Measurements from ENCODE around the gene DAGLB.
A peak's percentile ranks its signal among the peaks of the same experiment; 100 is the strongest.
"Not testable (repeated sequence)": the region's sequence is repeated elsewhere in the genome, so short reads cannot be mapped to it uniquely, and the experiment has no call there.

Gene DAGLB

DNA sequence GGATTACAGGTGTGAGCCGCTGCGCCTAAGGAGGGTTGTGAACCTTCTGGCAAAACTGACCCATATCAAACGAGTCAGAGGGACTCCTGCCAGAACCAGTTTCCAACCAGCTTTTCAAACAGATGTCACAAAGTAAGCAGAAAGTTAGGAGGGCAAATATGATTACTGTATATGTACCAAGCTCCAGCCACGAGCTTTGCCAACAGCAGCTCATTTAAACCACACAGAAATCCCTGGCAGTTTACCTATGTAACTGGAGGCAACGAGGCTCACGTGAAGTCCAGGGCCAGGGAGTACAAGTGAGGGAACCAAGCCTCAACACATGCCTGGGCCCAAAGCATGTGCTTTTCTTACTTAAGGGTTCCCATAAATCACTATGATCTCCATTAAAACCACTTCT lies 12.5 kb upstream of the DAGLB start:
- no peak for DNase-seq

DNA sequence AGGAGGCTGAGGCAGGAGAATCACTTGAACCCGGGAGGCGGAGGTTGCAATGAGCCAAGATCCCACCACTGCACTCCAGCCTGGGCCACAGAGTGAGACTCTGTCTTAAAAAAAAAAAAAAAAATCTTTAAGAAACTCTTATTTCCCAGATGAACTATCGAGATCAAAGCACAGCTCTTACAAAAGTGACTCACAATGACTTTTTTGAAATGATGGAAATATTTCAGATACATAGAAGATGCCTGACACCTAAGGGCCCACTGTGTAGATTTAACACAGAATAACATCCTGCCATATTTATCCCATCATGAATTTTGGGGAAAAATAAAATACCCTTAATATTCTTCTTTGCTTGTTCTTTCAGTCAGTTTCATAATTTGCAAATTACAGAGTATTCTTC lies 10.9 kb upstream of the DAGLB start:
- DNase-seq, result not testable (repeated sequence)

DNA sequence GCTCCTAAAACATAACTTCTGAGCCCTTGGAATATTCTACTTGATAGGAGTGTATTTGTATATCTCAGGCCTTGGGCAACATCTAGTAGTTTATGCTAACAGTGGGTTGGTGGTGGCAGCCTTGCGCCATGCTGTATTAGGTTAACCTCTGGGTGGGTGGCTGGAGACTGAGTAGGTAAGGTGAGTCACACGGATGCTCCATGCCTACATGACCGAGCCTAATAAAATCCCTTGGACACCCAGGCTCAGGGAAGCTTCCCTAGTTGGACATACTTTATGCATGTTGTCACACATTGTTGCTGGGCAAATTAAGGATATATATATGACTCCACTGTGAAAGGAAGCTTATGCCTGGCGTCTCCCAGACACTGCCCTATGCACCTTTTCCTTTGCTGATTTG lies 6.0 kb upstream of the DAGLB start:
- no peak for DNase-seq

DNA sequence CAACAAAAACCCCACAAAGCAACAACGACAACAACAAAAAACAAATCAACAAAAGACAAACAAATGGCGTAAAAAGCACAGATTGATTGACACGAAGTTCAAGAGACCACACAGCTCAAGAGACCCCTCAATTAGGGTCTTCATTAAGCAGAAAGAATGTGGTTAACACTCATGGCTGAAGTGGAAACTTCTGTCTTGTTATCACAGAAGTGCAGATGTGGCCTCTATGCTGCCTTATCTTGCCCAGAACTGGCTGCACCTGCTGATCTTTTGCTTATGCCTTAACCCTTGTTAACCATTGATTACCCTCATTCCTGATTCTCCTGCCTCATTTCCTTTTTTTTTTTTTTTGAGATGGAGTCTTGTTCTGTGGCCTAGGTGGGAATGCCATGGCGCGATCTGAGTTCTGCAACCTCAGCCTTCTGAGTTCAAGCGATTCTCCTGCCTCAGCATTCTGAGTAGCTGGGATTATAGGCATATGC lies 3.5 kb upstream of the DAGLB start:
- no peak for DNase-seq

DNA sequence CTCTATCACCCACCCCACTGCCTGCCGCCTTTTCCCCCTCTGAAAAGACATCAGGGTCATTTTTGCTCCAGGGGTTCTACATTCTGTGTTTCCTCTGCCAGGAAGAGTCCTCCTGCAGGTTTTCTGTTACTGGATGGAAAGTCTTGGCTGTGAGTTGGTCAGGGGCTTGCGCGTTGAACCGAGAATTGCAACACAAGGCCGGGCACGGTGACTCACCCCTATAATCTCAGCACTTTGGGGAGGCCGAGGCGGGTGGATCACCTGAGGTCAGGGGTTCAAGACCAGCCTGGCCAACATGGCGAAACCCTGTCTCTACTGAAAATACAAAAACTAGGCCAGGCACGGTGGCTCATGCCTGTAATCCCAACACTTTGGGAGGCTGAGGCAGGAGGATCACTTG lies 2.8 kb upstream of the DAGLB start:
- not testable (repeated sequence) for DNase-seq

DNA sequence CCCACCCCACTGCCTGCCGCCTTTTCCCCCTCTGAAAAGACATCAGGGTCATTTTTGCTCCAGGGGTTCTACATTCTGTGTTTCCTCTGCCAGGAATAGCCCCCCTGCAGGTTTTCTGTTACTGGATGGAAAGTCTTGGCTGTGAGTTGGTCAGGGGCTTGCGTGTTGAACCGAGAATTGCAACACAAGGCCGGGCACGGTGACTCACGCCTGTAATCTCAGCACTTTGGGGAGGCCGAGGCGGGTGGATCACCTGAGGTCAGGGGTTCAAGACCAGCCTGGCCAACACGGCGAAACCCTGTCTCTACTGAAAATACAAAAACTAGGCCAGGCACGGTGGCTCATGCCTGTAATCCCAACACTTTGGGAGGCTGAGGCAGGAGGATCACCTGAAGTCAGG lies 2.1 kb upstream of the DAGLB start:
- DNase-seq, result not testable (repeated sequence)

DNA sequence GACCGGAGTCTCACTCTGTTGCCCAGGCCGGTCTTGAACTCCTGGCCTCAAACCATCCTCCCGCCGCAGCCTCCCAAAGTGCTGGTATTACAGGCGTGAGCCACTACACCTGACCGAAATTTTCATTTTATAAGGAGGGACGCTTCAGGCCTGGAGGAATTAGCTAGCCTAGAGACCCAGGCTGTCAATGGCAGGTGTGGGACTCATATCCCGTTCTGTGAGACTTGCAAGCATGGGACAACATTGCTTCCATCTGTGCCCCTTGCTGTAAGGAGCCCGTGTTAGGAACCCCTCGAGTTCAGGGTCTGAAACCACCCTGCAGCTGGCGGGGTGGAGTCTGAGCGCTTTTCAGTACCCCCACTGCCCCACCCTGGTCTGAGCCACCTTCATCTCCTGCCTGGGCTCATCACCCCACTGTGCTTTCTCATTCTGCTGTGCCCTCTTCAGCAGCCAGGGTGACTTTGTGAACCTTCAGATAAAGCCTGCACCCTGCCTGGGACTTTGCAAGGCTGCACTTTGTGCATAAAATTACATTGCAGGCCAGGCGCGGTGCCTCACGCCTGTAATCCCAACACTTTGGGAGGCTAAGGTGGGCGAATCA lies 1.3 kb upstream of the DAGLB start:
- DNase-seq, result no peak

DNA sequence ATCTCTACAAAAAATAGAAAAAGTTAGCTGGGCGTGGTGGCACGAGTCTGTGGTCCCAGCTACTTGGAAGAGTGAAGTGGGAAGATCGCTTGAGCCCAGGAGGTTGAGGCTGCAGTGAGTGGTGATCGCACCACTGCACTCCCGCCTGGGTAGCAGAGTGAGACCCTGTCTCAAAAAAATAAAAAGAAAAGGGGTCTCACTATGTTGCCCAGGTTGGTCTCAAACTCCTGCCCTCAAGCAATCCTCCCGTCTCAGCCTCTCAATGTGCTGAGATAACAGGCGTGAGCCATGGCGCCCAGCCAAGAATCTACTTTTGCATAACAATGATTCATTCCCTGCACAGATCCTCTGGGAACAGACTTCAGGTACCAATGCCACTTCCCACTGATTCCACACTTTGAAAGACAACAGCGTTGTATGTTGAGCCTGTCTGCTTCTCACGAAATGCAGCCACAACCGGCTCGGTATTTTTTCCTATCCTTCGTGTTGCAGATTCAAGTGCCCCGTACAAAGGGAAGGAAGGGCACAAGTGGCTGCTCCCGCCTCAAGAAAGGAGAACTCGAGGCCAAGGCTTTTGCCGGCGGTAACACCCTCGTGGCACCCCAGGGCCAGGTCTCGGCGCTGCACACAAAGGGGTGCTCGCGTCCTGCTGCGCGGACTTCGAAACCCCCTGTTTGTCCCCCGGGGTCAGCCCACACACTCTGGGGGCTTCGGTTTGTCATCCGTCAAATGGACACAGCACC lies 745 bp downstream of the DAGLB start:
- DNase-seq, result peak; percentile 67

DNA sequence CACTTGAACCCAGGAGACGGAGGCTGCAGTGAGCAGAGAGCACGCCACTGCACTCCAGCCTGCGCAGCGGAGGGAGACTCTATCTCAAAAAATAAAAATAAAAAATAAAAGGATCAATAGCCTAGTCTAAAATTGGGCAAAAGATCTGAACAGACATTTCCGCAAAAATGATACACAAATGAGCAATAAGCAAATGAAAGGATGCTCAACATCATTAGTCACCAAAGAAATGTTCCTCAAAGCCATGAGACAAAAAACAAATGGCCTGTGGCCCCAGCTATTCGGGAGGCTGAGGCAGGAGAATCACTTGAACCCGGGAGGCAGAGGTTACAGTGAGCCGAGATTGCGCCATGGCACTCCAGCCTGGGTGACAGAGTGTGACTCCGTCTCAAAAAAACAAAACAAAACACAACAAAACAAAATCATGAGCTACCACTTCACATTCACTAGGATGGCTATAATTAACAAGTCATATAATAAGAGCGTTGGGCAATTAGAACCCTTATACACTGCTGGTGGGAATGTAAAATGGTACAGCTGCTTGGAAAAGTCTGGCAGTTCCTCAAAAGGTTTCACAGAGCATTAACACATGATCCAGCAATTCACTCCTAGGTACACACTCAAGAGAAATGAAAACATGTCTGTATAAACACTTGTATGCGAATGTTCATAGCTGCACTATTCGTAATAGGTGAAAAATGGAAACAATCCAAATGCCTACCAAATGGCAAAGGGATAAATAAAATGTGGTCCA lies 3.1 kb downstream of the DAGLB start:
- no peak for DNase-seq

DNA sequence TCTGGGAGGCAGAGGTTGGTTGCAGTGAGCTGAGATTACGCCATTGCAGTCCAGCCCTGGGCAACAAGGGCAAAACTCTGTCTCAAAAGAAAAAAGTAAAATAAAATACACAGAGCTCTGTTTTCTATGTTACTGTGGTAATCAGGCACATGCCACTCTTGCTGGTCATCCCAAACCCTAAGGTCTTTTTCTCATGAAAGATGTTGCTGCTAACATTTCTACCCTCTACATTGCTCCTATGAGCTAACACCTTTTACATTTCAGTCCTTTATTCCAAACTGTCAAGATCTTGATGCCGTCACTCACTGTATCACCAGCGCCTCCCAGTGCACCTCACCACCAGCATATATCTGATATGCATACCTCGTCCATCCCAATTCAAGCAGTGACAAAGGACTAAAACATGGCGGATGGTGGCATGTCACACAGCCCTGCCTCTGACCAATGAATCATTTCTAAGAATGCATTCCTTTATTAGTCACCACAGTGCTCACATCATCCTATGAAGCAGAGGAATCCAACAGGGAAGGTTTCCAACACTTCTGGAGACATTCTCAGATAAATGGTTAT lies 4.3 kb downstream of the DAGLB start:
- DNase-seq, result no peak

DNA sequence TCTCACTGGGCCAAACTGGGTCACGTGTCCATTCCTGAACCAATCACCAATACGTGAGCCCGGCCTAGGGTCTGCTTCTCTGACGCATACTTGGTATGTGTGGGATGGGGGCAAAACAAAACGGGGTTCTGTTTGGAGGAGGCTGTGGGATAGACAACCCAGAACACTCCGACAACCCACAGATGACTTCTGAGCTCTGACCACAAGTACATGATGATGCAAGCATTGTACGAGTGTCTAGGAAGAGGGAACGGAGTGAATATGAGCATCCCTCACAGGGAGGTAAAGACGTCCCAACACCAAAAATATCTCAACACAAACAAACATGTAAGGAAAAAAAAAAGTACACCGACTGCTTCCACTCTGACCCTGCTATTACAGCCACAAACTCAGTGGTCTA lies 5.6 kb downstream of the DAGLB start:
- DNase-seq, result no peak

DNA sequence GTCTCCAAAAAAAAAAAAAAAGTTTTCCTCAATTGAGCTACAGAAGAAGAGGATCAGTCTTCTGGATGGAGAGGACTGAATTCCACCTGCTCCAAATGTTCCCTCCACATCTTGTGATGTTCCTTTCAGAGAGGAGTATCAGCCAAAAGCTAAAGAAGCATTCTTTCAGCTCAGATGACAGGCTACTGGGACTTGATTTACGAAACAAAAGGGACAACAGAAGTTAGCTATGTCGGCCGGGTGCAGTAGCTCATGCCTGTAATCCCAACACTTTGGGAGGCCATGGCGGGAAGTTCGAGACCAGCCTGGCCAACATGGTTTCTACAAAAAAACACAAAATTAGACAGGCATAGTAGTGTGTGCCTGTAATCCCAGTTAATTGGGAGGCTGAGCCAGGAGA lies 7.4 kb downstream of the DAGLB start:
- DNase-seq, result no peak

DNA sequence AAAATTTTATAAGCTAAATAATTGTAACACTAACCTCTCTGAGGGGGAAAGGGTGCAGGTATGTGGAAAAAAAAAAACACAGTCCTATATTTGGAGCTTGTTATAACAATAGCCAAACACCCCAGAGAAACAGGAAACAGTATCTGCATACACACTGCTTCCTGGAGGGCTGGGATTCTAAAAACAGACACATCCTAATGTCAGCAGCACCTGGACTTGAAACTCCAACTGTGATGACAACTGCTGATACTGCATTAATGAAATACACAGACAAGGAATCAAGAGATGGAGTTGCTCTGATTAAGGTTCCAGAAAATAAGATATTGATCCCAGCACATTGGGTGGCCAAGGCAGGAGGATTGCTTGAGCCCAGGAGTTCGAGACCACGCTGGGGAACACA lies 9.3 kb downstream of the DAGLB start:
- DNase-seq, result no peak

DNA sequence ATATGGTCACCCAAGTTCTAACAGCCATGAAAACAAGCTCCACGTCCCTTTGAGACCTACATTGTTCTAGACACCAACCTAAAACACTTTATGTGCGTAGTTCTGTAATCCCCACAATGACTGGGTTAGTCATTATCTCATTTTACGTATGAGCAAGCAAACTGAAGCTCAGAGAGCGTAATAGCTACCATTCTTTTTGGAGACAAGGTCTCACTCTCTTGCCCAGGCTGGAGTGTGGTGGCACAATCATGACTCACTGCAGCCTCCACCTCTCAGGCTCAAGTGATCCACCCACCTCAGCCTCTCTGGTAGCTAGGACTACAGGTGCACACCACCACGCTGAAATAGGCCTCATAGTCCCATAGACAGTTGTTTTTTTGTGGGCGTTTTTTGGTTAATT lies 10.5 kb downstream of the DAGLB start:
- no peak for DNase-seq

DNA sequence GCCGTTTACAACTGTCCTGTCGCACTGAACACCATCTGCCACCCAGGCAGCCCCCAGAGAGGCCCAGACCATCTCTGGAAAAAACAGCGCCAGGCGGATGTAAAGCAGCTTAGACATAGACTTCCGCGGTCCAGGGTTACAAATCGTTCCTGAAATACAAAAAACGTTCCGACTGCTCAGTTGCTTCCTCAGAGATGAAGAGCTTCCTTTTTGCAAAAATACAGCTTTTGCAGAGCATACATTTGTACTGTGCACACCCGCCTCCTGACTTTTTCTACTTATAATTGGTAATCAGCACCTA lies 11.4 kb downstream of the DAGLB start:
- DNase-seq, result peak; percentile 70

DNA sequence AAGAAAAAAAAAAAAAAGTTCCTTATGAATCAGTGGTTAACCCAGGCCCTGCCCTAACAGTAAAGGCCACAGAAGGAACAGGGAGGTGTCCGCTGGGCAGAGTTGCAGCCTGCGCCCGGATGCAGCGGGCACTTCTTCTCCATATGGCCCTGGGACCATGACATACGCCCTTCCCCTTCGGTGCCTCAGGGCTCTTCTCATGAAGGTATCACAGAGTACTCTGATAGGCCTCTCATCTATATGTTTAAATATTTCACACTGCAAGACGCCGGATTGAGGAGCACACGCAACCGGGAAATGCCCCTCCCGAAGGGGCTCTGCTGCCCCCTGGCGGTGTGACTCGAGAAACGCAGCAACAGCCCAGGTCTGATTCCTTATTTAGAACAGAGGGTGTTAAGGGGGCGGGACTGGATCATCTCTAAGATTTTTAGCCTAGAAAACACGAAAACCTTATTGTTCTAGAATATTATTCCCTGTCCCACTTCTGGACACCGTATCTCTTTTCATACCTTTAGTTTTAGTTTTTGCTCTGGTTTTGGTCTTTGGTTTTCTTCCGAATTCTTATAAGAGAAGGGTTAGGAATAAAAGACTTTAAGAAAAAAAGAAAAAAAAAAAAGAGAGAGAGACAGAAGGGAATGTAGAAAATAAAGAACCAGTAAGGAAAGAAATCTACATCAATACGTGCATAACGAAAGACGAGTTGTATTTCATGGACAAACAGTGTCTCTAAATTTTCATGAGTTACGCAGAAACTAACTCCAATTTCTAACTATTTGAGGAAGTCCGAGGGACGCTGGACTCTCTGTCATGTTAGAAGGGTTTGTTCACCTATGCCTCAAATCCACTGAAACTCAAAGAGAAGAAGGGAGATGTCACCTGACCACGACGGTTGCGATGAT lies 12.0 kb downstream of the DAGLB start:
- DNase-seq, result peak; percentile 89

DNA sequence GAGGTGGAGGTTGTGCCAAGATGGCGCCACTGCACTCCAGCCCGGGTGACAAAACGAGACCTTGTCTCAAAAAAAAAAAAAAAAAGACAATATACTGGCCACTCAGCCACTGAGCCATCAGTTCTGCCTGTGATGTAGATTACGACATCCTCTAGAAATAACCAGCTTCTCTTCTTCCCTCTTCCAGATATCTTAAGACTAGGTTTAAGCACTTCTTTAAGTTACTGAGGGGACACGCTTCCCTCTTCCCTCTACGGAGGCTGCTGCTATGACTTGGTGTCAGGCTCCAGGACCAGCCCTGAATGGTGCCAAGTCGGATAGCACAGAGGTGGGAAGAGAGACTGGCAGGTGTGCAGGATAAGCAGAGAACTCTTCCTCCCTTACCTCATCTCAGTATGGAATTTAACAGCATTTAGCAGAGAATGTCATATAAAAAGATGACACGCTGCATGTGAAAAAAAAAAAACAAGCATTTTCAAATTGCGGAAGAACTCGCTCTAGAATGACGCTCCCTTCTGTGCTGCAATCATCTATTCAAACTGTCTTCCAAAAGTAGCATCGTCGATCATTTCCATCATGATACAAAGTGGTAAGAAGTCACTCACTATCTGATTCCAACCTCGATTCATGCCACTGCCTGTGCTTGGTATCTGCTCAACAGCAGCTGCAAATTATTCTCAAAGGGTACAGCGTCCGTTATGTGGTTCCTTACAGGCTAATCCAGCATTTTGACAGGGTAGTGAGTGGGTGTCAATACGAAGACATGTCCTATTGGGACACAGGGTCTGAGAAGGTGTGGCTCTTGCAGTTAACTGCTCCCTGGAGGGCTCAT lies 13.8 kb downstream of the DAGLB start:
- no peak for DNase-seq

DNA sequence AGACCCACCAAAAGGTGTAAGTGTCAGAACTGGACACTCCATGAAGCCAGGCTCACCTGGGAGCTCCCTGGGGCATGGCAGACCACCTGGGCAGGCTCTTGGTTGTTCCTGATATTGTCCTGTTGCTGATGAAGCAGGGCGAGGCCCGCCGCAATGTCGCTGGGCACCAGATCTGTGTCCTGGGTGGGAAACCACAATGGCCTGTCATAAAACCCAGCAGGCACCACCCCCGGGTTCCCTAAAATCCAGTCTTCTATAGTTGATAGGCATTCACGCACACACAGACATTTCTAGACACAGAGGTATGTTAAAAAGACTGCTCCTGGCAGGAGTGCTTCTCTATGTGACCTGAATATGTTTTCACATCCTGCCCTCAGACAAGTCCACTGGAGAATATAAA lies 15.0 kb downstream of the DAGLB start:
- no peak for DNase-seq

DNA sequence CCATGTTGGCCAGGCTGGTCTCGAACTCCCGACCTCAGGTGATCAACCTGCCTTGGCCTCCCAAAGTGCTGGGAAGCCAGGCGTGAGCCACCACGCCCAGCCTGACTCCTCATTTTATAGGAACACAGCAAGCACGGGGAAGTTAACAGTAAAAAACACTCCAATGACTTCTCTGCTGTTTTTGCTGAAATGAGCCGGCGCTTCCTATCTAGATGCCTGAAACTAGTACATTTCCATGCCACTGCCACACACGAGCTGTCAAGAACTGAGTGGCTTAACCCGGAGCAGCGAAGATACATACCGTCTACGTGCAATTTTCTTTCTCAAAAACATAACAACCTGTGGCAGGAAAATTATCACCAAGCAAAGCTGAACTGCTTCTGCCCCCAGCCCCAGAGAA lies 16.8 kb downstream of the DAGLB start:
- DNase-seq, result no peak

DNA sequence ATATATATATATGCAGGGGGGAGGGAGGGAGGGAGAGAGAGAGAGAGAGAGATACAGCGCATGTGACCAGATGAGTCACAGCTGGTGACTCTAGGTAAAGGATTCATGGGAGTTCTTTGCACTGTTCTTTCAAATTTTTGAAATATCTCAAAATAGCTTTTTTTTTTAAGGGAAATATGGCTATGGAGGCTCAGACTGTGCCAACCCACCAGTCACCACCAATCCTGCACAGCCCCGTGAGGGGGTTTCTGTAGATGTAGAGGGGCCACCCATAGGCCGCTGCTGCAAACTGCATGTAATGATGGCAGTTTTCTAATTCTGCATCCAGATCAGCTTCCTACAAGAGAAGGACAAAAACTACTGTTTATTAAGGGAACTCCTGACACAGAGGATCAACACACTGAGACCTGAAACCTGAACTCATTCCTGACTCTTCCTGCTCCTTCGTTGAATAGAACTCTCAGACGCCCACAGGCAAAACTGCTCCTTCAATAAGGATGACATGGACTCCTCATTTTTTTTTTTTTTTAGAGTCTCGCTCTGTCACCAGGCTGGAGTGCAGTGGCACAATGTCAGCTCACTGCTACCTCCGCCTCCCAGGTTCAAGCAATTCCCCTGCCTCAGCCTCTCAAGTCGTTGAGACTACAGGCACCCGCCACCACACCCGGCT lies 17.3 kb downstream of the DAGLB start:
- no peak for DNase-seq

DNA sequence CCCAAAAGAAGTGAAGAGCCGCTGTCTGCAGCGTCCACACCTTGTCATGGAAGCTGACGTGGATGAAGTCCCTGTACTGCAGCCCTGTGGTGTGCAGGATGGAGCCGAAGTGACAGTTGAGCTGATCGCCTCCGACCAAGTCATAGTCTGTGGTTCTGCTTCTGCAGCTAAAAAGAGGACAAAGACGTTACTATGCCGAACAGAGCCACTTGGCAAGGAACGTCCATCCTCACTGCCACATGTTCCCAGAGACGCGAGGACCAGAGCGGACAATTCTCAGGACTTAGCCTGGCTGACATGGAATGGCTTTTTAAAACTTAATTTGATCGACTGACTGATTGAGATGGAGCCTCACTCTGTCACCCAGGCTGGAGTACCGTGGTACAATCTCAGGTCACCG lies 21.8 kb downstream of the DAGLB start:
- no peak for DNase-seq
